ENCODE data around the gene SCEL.
"Not testable (repeated sequence)": the region's sequence is repeated elsewhere in the genome, so short reads cannot be mapped to it uniquely, and the experiment has no call there.

SCEL gene

DNA sequence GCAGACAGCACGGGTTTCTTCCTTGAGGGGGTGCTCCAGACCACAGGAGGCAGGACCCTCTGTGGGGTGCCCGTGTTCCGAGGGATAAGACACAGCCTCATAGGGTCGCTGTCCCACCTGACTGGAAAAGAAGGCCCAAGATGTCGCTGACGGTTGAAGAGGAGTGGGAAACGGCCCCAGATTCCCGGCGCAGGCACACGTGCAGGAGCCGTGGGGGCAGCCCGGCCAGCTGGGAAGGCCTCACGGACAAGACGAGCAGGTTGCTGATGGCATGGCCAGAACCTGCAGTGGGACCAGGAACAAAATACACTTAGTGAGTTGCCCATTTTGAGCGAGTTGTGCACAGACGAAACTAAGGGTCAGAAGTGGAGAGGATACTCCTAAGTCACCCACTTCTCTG, 126.8 kb downstream of the SCEL start:
- DNase-seq (ENCODE audit: low spot score): not testable (repeated sequence)

DNA sequence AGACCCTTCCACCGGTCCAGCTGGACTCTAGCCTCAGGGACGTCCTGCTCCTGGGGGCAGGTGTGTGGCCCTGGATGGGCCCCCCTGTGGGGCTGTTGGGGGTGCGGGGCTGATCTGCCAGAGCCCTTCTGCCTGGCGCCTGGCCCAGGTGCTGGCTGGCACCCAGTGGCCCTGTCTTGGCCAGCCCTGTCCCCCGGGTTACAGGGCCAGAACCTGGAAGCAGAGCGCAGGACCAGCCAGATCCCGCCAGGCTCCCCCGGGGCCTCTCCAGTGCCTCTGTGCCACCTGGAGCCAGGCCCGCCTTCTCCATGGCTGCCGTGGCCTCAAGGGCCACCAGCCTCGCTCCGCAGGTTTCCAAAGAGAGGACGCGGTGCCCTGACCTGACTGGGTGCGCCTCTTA, 127.3 kb downstream of the SCEL start:
- not testable (repeated sequence) for DNase-seq (ENCODE audit: low spot score)

GRCh38 chr13:77674852-77675251, 139.3 kb downstream of the SCEL start:
- DNase-seq (ENCODE audit: low spot score): no peak

DNA sequence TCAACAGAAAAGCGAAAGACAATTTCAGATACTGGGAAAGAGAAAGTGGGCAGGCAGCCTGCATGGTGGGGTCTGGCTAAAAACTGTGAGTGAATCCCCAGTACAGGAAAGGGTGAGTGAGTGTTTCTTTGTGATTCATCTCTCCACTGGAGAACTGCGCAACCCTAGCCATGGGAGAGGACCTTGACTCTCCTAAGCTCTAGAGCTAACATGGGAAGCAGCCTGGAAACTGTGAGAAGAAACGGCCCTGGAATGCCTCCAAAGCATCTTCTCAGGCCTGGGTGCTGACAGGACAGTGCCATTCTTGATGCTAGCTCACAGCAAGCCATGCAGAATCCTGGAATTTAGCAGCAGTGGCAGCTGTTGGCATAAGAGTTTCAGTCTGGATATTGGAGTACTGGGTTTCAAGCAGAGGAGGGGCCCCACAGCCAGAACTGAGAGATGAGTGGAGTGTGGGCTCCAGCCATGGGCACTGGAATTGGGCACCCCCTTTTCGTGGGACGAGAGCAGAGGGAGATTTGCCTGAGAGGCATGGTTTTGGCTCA, 143.3 kb downstream of the SCEL start:
- DNase-seq (ENCODE audit: low spot score): no peak

DNA sequence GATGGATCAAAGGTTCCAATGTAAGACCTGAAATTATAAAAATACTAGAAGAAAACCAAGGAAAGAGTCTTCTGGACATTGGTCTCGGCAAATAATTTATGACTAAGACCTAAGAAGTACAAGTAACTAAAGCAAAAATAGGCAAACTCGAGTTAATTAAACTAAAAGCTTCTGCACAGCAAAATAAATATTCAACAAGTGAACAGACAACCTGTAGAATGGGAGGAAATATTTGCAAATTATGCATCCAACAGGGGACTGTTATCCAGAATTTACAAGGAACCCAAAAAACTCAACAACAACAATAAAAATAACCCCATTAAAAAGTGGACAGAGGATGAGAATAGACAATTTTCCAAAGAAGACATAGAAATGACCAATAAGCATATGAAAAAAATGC, 152.3 kb downstream of the SCEL start:
- DNase-seq (ENCODE audit: low spot score): no peak

DNA sequence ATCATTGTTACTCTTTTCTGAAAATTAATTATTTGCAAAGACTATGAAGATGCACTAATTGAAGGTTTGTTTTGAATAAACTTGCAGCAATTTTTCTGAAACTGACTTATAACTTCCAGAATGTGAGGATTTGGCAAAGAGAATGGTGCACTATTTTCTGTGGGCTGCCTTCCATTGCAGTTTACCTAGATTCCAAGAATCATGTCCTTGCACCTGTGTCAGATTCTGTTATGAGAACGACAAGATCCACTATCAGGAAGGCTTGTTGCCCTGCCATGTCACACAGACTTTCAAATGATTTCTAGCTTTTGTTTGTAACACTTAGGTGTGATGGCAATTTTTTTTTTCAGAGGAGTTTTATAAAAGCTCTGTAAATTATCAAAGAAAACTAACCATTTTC, 156.4 kb downstream of the SCEL start:
- DNase-seq (ENCODE audit: low spot score): no peak

GRCh38 chr13:77692746-77693448, 157.4 kb downstream of the SCEL start:
- DNase-seq (ENCODE audit: low spot score): peak; percentile 51

DNA sequence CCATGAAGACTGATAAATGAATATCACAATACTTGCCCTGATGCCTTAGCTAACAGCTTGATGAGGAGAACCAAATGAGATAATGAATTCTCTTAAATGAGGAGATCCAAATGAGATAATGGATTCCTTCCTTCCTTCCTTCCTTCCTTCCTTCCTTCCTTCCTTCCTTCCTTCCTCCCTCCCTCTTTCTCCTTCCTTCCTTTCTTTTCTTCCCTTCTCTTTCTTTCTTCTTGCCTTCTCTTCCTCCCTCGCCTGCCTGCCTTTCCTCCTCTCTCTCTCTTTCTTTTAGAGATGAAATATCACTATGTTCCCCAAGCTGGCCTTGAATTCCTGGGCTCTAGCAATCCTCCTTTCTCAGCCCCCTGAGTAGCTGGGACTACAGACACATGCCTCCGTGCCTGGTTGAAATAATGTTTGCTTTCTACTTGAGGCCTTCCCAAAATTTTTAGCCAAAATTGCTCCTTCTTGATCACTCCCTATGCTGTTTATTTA, 158.0 kb downstream of the SCEL start:
- no peak for DNase-seq (ENCODE audit: low spot score)

All from Ammon's horn (tissue), 1 donor.